Liver (tissue), 3 donors: ENCODE results near the gene RPA3.

Source experiments
- ATF3 ChIP-seq: IDR thresholded peaks from 2 replicates; pipeline ENCODE4 v1.6.1; 2016; ENCODE audit warnings: antibody characterized with exemption
- CTCF ChIP-seq: fragments of 150-350 bp; IDR thresholded peaks from 2 replicates; pipeline ENCODE4 v1.5.1; 2017; ENCODE audit warnings: improper control_type of control experiment, low read depth, low read length; ENCODE audit not compliant: missing input control
- GABPA ChIP-seq, 2 donors: IDR thresholded peaks in 1 of 2; conservative IDR thresholded peaks in 1 of 2; 2 replicates each; pipeline ENCODE4 v1.6.1; 2016; ENCODE audit warnings: antibody characterized with exemption in 2 of 2, mild to moderate bottlenecking in 1 of 2, moderate library complexity in 1 of 2
- donor health status: healthy.
- donor health status: healthy.

GRCh38 chr7:7614018-7614741 lies 104.2 kb downstream of the RPA3 start:
- TF ChIP-seq CTCF (no peak), ATF3 (no peak), GABPA (IDR thresholded peaks at IDR 0.05 in 1 of 2, conservative IDR thresholded peaks at IDR 0.05 in 1 of 2) (no peak)
